Astrocyte (in vitro differentiated cells and primary cell): Measurements from ENCODE around the gene RFTN1.

Experiments used
- EZH2 ChIP-seq: IDR thresholded peaks from 2 replicates; pipeline ENCODE4 v1.6.1; 2012; ENCODE audit warnings: mild to moderate bottlenecking, low read length, inconsistent platforms; ENCODE audit not compliant: insufficient read depth
- TF ChIP-seq, protein P1 (sequence below): IDR thresholded peaks from 2 replicates; pipeline ENCODE4 v1.5.1; 2011; ENCODE audit warnings: low read depth, mild to moderate bottlenecking, inconsistent platforms, low read length, moderate library complexity; ENCODE audit not compliant: insufficient read depth

DNA sequence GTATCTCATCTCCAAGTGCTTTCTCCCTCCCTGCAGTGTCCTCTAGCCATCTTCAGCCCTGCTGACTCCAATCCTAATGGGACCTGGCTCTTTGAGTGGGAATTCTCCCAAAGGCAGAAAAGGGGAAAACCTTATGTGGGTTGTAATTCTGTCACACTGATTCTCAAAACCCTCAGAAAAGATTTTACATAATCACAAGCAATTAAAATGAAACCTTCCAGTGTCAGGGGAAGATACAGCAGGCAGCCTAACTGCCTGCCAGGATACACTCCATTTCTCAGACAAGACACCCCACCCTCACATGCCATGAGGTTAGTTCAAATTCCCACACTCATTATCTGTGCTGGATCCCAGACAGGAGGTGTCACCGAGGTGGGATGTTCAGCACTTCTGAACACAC is 121.4 kb downstream of the RFTN1 start:
- TF ChIP-seq, protein P1, sequence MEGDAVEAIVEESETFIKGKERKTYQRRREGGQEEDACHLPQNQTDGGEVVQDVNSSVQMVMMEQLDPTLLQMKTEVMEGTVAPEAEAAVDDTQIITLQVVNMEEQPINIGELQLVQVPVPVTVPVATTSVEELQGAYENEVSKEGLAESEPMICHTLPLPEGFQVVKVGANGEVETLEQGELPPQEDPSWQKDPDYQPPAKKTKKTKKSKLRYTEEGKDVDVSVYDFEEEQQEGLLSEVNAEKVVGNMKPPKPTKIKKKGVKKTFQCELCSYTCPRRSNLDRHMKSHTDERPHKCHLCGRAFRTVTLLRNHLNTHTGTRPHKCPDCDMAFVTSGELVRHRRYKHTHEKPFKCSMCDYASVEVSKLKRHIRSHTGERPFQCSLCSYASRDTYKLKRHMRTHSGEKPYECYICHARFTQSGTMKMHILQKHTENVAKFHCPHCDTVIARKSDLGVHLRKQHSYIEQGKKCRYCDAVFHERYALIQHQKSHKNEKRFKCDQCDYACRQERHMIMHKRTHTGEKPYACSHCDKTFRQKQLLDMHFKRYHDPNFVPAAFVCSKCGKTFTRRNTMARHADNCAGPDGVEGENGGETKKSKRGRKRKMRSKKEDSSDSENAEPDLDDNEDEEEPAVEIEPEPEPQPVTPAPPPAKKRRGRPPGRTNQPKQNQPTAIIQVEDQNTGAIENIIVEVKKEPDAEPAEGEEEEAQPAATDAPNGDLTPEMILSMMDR, result no peak
- no peak for TF ChIP-seq EZH2
